GM19467 (cell line): ENCODE results near the gene FBP2.

Source experiments
- ATAC-seq: cut with Tn5 transposase; IDR thresholded peaks from one replicate; pipeline ENCODE4 v1.9.1; 2021; ENCODE audit warnings: mild to moderate bottlenecking, moderate library complexity; ENCODE audit not compliant: unreplicated experiment

Gene FBP2

DNA sequence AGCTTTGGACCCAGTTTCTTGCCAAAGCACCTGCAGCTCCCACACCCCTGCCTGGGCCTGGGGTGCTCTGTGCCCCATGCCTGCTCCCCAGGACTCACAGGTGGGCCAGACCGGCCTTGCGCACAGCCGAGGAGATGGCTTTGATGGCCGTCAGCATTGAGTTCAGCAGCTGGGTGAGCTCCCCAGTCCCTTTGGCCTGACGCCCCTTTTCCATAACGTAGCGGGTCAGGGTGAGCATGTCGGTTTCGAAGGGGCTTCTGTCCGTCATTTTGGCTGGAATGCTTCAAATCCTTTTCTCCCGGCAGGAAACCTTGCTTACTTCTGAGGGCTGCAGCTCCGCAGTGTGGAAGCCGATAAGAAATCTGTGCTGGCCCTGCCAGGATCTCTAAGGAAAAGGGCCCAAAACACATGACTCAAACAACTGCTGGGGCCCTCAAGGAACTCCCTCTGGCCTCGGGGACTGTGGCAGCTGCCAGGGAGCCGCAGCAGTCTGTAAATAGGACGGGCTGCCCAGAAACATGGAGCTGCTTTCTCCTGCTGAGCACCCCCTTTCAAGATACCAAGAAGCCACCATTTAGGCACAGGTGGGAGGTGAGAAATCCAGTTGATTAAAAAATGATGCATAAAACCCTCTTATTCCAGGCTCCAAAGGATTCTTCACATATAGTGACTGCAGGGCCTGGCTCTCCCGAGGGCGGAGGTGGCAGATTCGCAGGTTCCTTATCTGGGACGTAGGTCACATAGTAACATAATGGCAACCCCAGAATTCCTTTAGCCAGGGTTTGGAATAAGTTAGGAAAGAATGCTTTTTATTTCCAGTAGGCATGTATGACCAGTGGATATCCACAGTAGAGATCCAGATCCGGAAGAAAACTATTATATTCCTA, at the start of gene FBP2:
FBP2 (minus strand) TSS at position 366 of the 887 bp plus-strand sequence; CDS start at position 268, 98 bp downstream.
- ATAC-seq = no peak

DNA sequence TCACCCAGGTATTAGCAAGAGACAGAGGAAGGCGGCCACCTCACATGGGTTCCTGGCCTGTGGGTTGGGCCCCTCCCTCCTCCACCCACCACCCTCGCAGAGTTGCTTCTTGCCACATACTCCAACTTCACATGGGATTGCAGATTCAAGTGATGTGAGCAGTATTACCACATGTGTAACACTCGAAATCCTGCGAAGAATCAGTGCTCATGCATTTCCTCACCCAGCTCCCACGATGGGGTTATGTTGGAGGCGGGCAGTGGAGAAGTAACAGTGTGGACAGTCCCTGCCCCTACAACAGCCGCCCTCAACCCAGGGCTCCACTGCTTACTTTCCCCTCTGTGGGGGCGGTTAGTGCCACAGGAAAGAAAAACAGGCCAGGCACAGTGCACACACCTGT, 49.6 kb upstream of the FBP2 start:
- no peak for ATAC-seq

DNA sequence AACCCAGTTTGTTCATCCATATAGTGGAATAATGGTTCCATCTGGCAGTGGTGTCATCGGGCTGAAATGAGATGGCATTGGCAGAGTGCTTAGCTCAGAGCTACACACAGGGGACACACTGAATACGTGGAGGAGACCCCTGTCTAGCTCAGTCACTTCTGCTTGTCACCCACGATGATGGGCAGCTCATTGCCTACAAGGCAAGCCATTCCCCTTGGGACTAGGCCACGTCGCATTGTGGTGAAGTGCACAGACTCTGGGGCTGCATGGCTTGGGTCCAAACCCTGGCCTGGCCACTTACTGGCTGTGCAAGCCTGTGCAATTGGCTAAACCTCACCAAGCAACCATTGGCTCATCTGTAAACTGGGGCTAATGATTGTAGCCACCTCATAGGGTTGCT, 48.9 kb upstream of the FBP2 start:
- ATAC-seq = no peak

DNA sequence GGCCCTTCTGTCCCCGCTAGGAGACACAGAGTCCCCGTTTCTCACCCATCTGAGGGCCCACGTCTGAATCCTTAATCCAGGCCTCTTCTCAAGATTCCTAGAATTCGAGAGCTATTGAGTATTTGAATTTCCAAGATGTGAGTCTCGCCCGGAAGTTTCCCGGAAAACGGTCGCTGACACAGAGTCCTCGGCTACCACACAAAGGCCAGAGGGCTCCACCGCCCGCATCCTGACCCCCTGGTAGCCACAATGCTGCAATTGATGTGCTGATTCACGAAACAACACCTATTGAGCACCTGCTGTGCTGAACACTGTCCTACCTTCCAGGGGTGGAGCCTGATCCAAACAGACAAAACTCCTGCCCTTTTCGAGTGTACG, 46.4 kb upstream of the FBP2 start:
- no peak for ATAC-seq

DNA sequence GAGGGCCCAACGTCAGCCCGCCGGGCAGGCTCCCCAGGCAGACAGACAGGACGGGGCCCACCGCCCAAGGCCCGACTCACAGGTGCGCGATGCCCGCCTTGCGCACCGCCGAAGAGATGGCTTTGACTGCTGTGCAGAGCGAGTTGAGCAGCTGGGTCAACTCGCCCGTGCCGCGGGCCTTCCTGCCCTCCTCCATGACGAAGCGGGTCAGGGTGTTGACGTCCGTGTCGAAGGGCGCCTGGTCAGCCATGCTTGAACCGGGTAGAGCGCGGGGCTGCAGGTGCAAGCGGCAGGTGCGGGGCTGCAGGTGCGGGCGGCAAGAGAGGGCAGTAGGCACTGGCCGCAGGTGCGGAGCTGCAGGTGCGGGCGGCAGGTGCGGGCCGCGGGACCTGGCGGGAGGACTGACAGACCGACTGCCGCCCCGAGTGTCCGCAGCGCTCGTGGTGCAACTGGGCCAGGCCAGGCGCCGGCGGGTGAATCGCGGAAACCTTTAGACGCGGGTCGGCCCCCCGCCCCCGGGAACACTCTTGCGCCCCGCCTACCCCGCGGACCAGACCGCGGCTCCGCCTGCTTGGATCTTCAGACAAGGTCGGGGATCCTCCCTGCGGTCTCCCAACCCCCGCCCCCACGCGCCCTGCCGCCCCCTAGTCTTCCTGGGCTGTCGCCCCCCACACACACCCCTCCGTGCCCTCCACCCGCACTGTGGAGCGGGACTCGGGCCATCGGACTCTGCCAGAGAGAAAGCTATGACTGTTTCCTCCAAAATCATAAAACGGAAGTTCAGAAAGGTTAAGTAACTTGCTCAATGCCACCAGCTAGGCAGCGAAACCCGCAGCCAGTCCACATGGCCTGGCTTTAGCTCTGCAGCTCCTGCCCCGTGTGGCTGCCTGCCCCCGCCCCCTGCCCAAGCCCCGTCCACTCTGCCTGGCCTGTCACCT, 45.7 kb upstream of the FBP2 start, which contains the start of gene FBP1:
FBP1 (minus strand) TSS at position 458 of the 938 bp plus-strand sequence; CDS start at position 250, 208 bp downstream.
- peak; percentile 44 for ATAC-seq

DNA sequence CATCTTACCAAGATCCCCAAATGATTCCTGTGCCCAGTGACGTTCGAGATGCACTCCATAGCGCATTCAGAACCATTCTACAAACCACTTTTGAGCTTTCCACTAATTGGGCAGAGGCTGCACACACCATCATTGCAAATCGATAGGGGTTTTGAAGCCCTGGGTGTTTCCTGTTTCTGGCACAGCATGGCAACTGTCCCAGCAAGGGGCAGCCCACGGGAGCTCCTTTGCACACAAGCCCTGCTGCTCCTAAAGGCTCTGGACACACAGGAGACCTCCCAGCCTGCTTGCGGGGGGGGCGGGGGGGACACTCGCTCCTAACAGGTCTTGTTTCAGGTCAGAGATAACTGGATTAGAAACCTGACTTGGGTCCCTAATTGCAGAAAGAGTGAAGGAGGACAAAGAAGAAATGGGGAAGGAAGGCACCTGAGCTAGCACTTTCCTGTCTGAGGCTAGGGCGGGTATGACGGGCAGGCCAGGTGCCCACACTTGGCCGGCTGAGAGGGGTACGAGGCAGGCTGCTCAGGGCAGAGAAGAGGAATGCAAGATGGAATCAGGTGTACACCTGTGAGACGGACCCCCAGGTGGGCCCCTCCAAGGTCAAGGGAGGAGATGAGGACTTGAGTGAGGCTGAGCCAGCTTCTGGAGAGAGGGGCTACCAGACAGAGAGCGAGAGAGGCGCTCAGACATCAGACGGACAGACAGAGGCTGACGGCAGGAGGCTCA, 44.9 kb upstream of the FBP2 start:
- no peak for ATAC-seq

DNA sequence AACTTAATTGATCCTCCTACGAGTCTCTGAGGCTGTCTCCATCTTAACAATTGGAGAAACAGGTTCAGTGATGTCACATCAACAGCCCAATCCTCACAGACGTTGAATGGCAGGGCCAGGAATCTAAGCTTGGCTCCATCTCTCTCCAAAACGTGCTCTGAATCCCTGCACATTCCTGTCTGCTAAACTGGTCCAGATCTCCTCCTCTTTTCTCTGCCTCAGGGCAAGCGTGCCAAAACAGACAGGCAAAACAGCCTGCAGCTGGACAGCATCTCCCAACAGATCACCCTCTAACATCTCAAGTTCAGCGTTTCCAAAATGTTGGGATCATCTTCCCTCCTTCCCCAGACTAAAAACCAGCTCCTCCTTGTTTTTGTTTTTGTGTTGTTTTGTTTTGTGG, 39.1 kb upstream of the FBP2 start:
- ATAC-seq = no peak

DNA sequence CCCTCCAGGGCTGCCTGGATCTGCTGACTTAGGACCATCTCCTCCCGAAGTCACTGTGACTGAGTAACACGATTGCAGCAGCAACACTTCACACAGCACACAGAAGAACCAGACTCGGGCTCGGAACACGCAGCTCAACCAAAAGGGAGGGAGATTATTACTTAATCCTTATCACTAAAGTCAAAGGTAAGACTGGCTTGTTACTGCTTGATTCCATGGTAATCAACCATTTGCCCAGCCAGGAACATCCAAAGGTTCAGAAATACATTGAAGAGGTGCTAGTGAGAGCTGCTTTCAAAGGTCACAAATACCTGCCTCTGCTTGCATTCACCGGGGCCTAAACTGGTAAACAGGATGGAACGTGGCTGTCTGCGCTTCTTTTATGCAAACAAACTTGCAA, 38.0 kb upstream of the FBP2 start:
- ATAC-seq = no peak

DNA sequence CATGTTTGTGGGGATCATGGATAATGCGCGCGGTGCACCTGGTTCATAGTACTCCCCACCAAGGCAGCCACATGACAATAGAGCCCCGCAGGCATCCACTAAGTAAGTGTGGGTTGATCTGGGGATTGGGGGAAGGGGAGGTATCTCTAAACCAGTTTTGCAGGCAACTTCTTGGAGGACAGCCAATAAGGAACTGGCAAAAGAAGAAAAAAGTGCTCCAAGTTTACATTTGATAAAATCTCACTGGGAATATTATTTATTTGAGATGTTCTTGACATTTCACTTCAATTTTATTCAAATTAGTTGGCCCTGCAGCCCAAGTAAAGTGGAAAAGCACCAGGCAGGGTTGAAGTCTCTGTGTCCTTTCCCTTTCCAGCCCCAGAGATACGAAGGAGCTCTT, 37.2 kb upstream of the FBP2 start:
- no peak for ATAC-seq

DNA sequence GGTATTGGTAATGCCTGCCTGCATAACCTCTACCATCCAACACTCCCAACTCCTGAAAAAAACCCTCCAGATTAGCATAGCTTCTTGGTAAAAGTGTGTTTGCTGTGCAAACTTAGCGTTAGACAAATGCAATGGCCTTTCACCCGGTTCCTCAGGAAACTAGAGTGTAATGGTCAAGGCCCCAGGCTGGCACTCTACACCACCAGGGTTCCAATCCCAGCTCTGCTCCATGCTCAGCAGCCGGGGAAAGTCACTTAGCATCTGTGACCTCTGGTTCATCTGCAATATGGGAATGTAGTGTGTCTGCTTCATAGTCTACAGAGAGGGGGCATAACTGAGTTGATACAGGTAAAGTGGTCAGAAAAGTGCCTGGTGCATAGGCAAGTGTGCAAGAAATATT, 36.7 kb upstream of the FBP2 start:
- ATAC-seq = no peak

DNA sequence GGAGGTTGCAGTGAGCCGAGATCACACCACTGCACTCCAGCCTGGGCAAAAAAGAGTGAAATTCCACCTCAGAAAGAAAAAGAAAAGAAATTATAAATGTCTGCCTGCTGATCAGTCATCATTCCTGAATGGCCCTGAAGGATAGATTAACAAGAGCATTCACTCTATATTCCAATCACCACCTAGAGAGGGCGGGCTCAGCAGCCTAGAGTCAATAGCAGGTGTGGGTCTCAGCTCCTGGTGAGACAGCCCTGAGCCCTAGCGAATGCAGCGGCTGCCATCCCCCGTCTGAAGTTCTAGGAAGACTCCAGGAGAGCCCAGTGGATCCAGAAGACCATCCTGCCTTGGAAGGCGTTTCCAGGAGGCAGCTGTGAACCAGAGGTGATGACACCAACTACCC, 33.7 kb upstream of the FBP2 start:
- no peak for ATAC-seq

DNA sequence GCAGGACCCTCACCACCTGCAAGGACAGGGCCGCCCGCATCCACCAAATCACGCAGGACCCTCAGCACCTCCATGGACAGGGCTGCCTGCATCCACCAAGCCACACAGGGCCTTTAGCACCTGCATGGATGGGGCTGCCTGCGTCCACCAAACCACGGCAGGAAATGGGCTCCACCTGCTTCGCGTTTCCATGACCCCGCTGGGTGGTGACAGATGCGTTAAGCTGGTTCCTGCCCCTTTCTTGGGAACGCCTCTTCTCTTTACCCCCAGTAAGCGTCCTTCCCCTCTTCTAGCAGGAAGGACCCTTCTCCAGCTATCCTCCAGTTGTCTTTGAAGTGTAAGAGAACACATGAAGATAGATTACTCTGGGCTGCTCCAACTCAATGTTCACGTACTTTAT, 32.2 kb upstream of the FBP2 start:
- no peak for ATAC-seq

DNA sequence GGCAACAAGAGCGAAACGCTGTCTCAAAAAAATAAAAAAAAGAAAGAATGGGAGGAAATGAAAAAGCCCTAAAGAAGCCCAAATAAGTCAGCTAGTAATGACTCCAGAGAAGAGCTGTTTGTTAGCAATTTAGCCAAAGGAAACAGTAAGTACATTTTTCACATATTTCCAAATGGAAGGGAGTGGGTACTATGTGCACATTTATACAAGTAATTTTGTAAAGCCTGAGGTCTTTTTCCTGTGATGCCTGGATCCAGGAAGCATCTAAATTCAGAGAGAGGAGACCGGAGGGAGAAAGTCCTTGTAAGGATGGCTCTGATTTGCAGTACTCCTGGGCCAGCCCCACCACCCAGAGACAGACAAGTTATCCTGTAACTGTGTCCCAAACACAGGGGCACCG, 31.0 kb upstream of the FBP2 start:
- no peak for ATAC-seq

DNA sequence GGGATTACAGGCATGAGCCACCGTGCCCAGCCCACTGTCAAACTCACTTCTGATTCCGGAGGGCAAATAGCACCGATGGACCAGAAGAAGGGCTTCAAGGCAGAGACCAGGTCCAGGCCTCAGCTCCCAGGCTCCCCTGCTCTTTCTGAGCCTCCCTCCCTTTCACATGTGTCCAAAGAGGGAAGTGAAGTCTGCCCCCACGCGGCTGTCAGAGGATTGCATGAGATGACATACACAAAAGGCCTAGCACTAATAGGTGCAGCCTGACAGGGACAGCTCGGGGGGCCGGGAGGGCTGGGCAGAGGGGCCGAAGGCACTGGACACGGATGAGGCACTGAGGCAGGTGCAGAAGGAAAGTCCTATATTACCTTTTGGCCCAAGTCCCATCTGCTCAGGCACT, 29.6 kb upstream of the FBP2 start:
- ATAC-seq = no peak

DNA sequence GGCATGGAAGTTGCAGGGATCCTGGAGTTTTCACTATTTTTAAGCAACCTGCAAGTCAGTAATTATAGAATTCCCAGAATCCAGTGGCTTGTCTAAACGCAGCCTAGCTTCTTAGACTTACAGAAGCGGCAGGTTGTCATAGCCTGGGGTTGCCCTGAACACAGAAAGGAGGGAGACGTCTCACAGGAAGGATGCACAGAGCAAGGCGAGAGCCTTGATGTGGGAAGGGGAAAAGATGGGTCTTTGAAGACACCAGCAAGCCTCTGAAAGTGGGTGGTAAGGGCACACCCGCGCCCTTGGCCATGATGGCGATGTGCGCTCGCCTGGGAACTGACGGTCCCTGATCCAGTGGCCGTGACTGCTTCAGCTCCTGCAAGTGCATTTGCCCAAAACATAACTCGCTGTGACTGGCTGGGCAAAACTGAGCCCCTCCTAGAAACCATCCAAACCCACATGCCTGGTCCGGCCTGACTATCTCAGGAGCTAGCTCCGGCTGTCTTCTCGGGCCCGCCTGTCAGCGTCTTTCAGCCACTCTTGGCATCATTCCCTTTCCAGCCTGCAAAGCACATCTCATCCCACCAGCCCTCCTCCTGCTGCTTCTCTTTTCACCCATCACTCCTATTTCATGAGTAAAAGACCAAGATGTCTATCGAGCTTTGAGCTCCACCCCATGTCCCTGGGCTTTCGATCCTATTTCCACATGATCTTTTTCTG, 28.6 kb upstream of the FBP2 start:
- ATAC-seq = no peak

DNA sequence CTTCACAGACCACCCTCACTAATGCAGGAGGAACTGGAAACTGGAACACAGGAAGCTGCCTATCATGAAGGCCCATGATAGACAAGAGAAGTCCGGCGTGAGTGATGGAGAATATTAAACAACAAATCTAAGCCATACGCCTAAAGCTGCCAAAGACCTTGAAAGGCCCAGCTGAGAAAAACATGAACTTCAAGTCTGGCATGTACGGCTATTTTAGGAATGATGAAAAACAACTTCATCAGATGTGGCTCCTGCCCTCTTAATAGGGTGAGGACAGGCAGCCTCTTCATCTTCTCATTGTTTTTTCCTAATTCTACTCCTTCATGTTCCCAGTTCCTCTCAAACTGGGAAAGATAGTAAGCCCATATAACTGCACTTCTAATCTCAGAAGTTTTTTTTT, 25.4 kb upstream of the FBP2 start:
- ATAC-seq = no peak

DNA sequence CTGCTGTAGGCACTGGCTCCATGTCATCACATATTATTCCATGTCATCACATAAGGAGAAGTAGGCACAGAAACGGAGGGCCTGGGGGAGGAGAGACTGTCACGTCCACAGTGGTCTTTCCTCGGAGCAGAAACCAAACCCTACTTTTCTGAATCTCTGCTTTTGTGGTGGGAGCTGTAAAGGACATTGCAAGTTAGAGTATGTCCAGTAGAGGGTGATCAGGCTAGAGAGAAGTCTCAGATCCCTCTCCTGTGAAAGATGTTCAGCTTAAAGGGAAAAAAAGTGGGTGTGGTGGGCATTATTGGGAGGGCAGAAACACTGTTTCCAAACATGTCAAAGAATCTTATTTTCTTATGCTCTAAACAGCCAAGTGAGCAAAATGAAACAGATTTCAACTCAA, 19.4 kb upstream of the FBP2 start:
- ATAC-seq = no peak

DNA sequence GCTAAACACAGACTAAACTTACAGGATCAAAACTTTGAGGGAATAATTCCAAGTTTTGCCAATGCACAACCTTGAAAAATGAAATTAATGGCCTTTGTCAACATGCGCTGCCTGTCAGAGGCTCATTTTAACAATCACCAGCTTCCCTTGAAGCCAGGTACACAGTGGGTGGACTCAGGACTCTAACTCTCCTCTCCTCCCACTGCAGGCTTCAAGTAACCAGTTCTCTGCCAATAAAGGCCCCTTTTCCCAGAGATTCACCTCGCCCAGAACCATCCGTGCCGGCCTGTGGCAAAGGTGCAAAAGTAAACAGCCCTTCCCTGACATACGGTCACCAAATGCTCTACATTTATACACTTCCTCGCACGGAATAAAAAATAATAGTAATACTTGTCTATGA, 18.4 kb upstream of the FBP2 start:
- no peak for ATAC-seq

DNA sequence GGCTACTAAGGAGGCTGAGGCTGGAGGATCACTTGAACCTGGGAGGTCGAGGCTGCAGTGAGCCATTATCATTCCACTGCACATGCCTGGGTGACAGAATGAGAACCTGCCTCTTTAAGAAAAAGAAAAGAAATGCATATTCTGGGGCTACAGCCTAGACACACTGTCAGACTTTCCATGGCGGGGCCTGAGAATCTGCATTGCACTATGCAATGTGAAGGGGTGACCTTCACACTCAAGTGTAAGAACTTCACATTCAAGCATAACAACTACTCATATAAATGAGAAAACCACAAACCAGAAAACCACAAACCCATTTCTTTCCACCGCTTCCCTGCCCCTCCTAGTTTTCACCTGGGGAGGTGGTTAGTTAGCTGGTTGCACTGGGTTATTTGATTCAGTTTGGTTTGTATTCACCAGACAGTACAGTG, 18.0 kb upstream of the FBP2 start:
- ATAC-seq = no peak

DNA sequence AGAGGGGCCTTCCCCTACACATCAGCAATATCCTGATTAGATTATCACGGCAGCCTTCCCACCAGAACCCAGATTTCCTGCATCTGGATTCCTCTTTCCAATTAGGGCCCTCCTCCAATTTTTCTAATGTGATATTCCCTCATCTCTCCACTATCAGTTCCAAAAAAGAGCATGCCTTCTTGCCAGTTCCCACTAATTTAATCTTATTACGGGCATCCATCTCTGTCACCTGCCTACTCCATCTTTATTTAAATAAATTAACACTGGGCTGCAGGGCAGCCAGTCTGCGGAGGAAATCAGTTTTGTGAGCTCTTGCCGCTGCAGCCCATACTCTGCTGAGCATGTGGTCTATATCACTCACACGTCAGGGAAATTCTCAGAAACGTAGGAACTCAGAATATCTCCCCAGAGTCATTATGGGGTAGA, 16.6 kb upstream of the FBP2 start:
- ATAC-seq = no peak

DNA sequence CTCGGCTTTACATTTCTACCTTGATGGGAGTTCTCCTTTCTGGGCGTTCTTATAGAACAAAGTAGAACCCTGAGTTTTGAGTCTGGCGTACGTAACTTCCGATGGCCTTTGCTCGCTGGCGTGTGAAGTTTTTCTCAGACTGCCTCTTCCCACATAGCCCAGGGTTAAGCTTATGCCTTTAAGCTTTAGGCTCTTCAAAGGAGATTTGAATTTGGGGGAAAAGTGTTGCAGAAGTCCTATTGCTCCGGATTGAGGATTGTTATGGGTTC, 13.7 kb upstream of the FBP2 start:
- ATAC-seq = no peak
